C4-2B (cell line): Measurements from ENCODE around the gene NR5A2.

ENCODE experiments used
- H3K27ac ChIP-seq: fragments of 450-650 bp; 2 replicates; pipeline ENCODE4 v1.5.1; 2017
- ZFX ChIP-seq: fragments of 450-650 bp; IDR thresholded peaks from 2 replicates; pipeline ENCODE4 v1.6.1; 2017
- TF ChIP-seq, protein P1 (sequence below): fragments of 450-650 bp; conservative IDR thresholded peaks from 2 replicates; pipeline ENCODE4 v1.5.1; 2017; ENCODE audit warnings: mild to moderate bottlenecking

The NR5A2 gene

DNA sequence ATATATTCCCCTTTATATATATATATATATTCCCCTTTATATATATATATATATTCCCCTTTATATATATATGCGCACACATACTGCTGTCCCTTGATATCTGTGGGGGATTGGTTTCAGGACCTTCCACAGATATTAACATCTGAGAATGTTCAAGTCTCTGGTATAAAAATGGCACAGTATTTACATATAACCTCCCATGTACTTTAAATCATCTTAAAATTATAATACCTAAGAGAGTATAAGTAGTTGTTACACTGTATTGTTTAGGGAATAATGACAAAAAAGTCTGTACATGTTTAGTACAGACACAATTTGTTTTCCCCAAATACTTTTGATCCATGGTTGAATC lies 45.8 kb downstream of the NR5A2 start:
- H3K27ac ChIP-seq: no peak overlapping the region
- no peak for TF ChIP-seq ZFX
- TF ChIP-seq, protein P1, sequence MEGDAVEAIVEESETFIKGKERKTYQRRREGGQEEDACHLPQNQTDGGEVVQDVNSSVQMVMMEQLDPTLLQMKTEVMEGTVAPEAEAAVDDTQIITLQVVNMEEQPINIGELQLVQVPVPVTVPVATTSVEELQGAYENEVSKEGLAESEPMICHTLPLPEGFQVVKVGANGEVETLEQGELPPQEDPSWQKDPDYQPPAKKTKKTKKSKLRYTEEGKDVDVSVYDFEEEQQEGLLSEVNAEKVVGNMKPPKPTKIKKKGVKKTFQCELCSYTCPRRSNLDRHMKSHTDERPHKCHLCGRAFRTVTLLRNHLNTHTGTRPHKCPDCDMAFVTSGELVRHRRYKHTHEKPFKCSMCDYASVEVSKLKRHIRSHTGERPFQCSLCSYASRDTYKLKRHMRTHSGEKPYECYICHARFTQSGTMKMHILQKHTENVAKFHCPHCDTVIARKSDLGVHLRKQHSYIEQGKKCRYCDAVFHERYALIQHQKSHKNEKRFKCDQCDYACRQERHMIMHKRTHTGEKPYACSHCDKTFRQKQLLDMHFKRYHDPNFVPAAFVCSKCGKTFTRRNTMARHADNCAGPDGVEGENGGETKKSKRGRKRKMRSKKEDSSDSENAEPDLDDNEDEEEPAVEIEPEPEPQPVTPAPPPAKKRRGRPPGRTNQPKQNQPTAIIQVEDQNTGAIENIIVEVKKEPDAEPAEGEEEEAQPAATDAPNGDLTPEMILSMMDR: no peak

DNA sequence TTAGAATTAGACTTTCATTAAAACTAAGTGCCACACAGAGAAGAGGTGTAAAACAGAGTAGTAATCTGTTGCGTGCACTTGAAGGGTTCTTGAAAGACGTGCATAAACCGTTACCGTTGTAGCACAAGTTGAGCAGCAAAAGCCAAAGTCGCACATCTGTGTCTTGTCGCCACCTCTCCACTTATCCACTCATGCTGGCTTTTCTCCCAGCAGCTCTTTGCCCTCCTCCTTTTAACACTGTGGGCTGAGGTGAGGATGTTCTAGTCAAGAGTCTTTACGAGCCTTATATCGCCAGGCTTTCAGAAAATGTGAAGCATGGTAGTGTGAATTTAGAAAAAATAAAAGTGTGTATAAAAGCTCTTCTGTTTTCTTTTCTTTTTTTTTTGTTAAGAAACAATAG lies 48.0 kb downstream of the NR5A2 start:
- H3K27ac ChIP-seq: no peak overlapping the region

DNA sequence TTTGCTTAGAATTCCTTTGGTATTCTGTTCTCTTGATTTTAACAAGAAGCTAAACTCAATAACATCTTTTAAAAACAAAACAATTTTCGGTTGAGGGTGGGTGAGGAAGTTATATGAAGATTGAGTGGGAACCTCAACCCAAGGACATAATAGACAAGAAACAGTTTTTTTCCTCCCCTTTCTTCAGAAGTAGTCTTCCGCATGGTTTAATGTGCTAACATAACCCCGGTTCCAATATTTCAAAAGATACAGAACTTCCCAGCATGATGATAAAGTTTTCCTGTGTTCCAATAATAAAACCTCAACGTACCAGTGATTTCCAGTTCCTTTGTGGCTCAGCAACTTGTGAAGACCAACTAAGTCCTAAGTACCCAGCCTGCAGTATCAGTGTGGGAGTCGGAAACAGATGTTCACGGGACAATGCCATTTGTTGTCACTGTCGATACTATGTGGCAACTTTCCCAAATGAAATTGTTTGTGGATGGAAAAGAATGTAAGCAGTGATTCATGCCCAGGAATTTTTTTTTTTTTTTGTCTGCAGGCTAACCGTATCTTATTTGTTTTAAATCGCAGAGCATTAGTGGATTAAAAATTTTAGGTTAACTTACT lies 48.5 kb downstream of the NR5A2 start:
- no peak overlapping the region for H3K27ac ChIP-seq
- TF ChIP-seq ZFX: no peak
- TF ChIP-seq, protein P1: no peak

More for the DNA sequence above, 48.0 kb downstream of the NR5A2 start:
- TF ChIP-seq, protein P1: no peak
- TF ChIP-seq ZFX: no peak

DNA sequence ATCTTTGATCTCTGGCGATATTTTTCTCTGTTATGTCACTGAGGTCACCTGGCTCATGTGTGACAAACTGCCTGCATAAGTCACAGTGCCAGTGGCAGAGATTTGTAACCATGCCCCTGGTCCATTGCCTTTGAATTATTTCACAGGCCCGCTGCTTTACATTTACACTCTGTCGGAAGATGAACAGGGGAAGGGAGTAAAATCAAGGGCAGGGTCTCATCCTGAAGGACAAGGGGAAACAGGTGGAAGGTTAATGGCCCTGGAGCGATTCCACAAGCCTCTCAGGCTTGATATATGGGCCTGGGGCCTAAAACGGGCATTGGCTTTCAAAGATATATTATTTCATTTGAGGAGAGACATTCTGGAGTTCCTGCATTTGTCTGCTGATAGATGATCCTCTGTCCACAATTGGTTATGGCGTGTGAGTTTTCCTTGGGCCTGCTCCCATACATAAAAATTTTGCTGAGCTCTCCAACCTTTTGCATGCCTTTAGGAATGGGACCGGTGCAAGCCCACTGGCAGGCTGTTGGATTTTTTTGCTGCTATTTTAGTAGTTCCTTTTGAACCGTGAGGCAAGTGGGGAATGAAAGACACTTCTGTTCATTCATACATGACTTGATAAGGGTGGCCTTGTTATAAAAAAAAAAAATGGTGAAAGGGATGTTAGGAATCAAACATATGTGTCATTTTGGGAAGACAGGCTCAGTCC lies 51.9 kb downstream of the NR5A2 start:
- TF ChIP-seq, protein P1: no peak
- no peak for TF ChIP-seq ZFX
- no peak overlapping the region for H3K27ac ChIP-seq

DNA sequence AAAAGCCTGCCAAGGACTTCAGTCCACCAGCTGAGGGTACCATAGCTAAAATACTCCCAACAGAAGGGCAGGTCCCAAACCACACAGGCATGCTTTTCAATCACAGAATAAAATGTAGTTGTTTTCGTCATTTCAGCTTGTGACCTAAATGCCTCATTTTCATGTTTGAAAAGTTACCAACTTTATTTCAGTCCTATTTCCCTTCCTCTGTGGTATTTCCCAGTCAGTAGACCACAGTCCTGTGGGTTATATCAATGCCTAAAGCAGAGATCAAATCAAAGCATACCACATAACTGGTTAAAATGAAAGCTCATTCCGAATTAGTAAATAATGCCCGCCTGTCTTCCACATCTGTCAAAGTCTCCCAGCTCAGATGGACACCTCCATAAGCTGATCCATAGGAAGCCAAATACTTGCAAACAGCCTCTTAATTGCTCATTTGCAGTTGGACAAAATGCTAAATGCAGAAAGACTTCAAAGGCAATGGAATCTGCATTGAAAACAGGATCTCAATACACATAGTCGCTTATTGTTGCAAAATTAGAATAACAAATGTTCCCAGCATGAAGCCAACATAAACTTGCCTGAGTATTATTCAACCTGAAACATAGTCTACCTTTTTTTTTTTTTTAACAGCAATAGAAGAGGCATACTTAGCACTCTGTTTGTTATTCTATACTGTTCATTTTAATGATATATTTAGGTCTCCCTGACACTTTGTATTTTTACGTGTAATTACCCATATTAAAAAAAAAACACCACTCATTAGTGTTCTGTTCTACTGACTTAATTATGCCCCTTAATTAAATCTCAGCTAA lies 53.9 kb downstream of the NR5A2 start:
- TF ChIP-seq, protein P1: no peak
- no peak for TF ChIP-seq ZFX
- no peak overlapping the region for H3K27ac ChIP-seq

DNA sequence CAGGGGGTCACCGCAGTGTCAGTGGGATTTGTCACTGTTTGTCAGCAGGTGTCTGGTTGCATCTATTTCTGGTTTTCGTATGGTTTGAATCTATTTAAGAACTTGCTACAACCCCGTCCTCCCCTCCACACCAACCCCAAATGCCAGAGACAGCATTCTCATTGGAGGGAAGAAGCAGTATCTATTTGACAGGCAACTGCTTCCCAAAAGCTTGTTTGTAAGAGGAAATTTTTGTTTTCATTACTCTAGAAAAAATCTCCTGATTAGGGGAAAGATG lies 54.4 kb downstream of the NR5A2 start:
- no peak for TF ChIP-seq ZFX
- TF ChIP-seq, protein P1: no peak
- H3K27ac ChIP-seq: no peak overlapping the region

DNA sequence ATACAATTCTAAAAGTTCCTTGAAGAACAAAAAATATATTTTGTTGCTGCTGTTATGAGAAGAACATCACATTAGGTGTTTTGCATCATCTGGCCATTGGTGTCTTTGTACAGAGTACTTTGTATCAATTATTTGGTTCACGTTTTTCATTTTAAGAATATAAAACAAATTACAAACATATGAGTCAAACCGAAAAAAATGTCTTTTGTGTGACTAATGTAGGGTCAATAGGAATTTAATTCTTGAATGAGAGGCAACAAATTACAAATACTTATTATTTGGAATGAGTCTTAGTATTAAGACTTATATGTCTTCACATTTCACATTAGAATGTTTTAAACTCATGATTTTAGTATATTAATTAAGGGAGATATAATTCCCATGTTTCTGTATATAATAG lies 54.8 kb downstream of the NR5A2 start:
- TF ChIP-seq, protein P1: no peak
- no peak for TF ChIP-seq ZFX
- H3K27ac ChIP-seq: no peak overlapping the region
